H9 (cell line): Measurements from ENCODE around the gene DAPK1. TPM values are rescaled to one million over a fixed set of nuclear protein-coding genes. Genes with fewer than 3 reads are reported as not detected.
A peak's percentile ranks its signal among the peaks of the same experiment; 100 is the strongest.

Source experiments
- DNase-seq: peaks from one replicate; pipeline ENCODE4 v3.0.0-alpha.2; 2017
- H2AFZ ChIP-seq: one replicate; pipeline ENCODE4 v1.6.1; 2013; ENCODE audit warnings: mild to moderate bottlenecking, low read length, control low read depth, moderate library complexity
- H2AK5ac ChIP-seq: 2 replicates; pipeline ENCODE4 v1.6.1; 2013; ENCODE audit warnings: low read length, control low read depth, mixed read lengths; ENCODE audit not compliant: insufficient read length
- H2BK120ac ChIP-seq: one replicate; pipeline ENCODE4 v1.6.1; 2013; ENCODE audit warnings: low read depth, mild to moderate bottlenecking, low read length, control low read depth, inconsistent platforms; ENCODE audit not compliant: poor library complexity, severe bottlenecking
- H2BK12ac ChIP-seq: 2 replicates; pipeline ENCODE4 v1.6.1; 2013; ENCODE audit warnings: low read length, control low read depth, mixed read lengths, low read depth; ENCODE audit not compliant: insufficient read length
- H2BK15ac ChIP-seq: 2 replicates; pipeline ENCODE4 v1.6.1; 2013; ENCODE audit warnings: low read depth, low read length, control low read depth
- H2BK20ac ChIP-seq: one replicate; pipeline ENCODE4 v1.6.1; 2013; ENCODE audit warnings: low read depth, mild to moderate bottlenecking, low read length, control low read depth, inconsistent platforms; ENCODE audit not compliant: poor library complexity, severe bottlenecking
- H2BK5ac ChIP-seq: 2 replicates; pipeline ENCODE4 v1.6.1; 2013; ENCODE audit warnings: low read length, control low read depth, mixed read lengths; ENCODE audit not compliant: insufficient read length
- H3K14ac ChIP-seq: 2 replicates; pipeline ENCODE4 v1.6.1; 2013; ENCODE audit warnings: low read length, control low read depth; ENCODE audit not compliant: insufficient read depth
- H3K18ac ChIP-seq: 2 replicates; pipeline ENCODE4 v1.6.1; 2013; ENCODE audit warnings: low read depth, mild to moderate bottlenecking, mixed read lengths, low read length, control low read depth; ENCODE audit not compliant: insufficient read length
- H3K23ac ChIP-seq: 2 replicates; pipeline ENCODE4 v1.6.1; 2013; ENCODE audit warnings: low read length, control low read depth, mixed read lengths, low read depth; ENCODE audit not compliant: insufficient read length
- H3K23me2 ChIP-seq: 2 replicates; pipeline ENCODE4 v1.6.1; 2013; ENCODE audit warnings: low read depth, mild to moderate bottlenecking, mixed read lengths, low read length, control low read depth; ENCODE audit not compliant: insufficient read length, poor library complexity, severe bottlenecking
- H3K27ac ChIP-seq: 2 replicates; pipeline ENCODE4 v1.5.1; 2013; ENCODE audit warnings: low read length, control low read depth, mixed read lengths, low read depth; ENCODE audit not compliant: insufficient read length
- H3K27me3 ChIP-seq: 2 replicates; pipeline ENCODE4 v1.6.1; 2013; ENCODE audit warnings: low read length, control low read depth, inconsistent platforms; ENCODE audit not compliant: insufficient read depth
- H3K4ac ChIP-seq: 2 replicates; pipeline ENCODE4 v1.6.1; 2013; ENCODE audit warnings: low read depth, mild to moderate bottlenecking, control low read depth, inconsistent platforms, low read length, moderate library complexity
- H3K4me1 ChIP-seq: 2 replicates; pipeline ENCODE4 v1.6.1; 2013; ENCODE audit warnings: low read length, control low read depth, inconsistent platforms; ENCODE audit not compliant: insufficient read depth
- H3K4me2 ChIP-seq: 2 replicates; pipeline ENCODE4 v1.6.1; 2013; ENCODE audit warnings: low read length, control low read depth, mixed read lengths; ENCODE audit not compliant: insufficient read length, insufficient read depth
- H3K56ac ChIP-seq: 2 replicates; pipeline ENCODE4 v1.6.1; 2013; ENCODE audit warnings: low read depth, mild to moderate bottlenecking, mixed read lengths, low read length, control low read depth; ENCODE audit not compliant: insufficient read length
- H3K79me1 ChIP-seq: 2 replicates; pipeline ENCODE4 v1.6.1; 2013; ENCODE audit warnings: low read depth, mild to moderate bottlenecking, moderate library complexity, low read length, control low read depth, inconsistent platforms; ENCODE audit not compliant: insufficient read depth, poor library complexity, severe bottlenecking
- H3K79me2 ChIP-seq: 2 replicates; pipeline ENCODE4 v1.6.1; 2013; ENCODE audit warnings: low read length, control low read depth, inconsistent platforms; ENCODE audit not compliant: insufficient read depth
- H3K9ac ChIP-seq: 2 replicates; pipeline ENCODE4 v1.6.1; 2013; ENCODE audit warnings: low read length, control low read depth, mixed read lengths; ENCODE audit not compliant: insufficient read length; ENCODE audit errors: extremely low read depth
- H3K9me3 ChIP-seq: one replicate; pipeline ENCODE4 v1.6.1; 2013; ENCODE audit warnings: low read depth, low read length, inconsistent platforms; ENCODE audit not compliant: control insufficient read depth
- H3T11ph ChIP-seq: one replicate; pipeline ENCODE4 v1.6.1; 2013; ENCODE audit warnings: mild to moderate bottlenecking, low read length, control low read depth, inconsistent platforms
- H4K20me1 ChIP-seq: one replicate; pipeline ENCODE4 v1.6.1; 2013; ENCODE audit not compliant: control insufficient read depth, insufficient read length, insufficient read depth
- H4K5ac ChIP-seq: 2 replicates; pipeline ENCODE4 v1.6.1; 2013; ENCODE audit warnings: low read depth, mild to moderate bottlenecking, mixed read lengths, low read length, control low read depth; ENCODE audit not compliant: insufficient read length
- H4K8ac ChIP-seq: replicated peaks from 2 replicates; pipeline ENCODE4 v1.6.1; 2013; ENCODE audit warnings: low read length, control low read depth, mixed read lengths, low read depth; ENCODE audit not compliant: insufficient read length
- H4K91ac ChIP-seq: 2 replicates; pipeline ENCODE4 v1.6.1; 2013; ENCODE audit warnings: low read depth, mild to moderate bottlenecking, moderate library complexity, mixed read lengths, low read length, control low read depth; ENCODE audit not compliant: insufficient read length
- H3K27ac Mint-ChIP-seq, 3 experiments: 2 replicates in 2 of 3; 3 replicates in 1 of 3; pipeline ENCODE4 v1.8.0; 2020 to 2021; ENCODE audit warnings: mixed read lengths in 3 of 3, mild to moderate bottlenecking in 1 of 3, moderate library complexity in 1 of 3
- H3K27me3 Mint-ChIP-seq: 2 replicates; pipeline ENCODE4 v1.8.0; 2021; ENCODE audit warnings: low read depth, mild to moderate bottlenecking, moderate library complexity, mixed read lengths
- H3K36me3 Mint-ChIP-seq, 3 experiments: 2 replicates in 2 of 3; 3 replicates in 1 of 3; pipeline ENCODE4 v1.8.0; 2020 to 2021; ENCODE audit warnings: low read depth in 3 of 3, mixed read lengths in 3 of 3; ENCODE audit not compliant: insufficient read depth in 1 of 3
- H3K4me1 Mint-ChIP-seq, 2 experiments: 2 replicates each; pipeline ENCODE4 v1.8.0; 2020; ENCODE audit warnings: mixed read lengths in 2 of 2
- H3K4me3 Mint-ChIP-seq, 2 experiments: 2 replicates in 1 of 2; 3 replicates in 1 of 2; pipeline ENCODE4 v1.8.0; 2020 to 2021; ENCODE audit warnings: mild to moderate bottlenecking in 2 of 2, mixed read lengths in 2 of 2, moderate library complexity in 1 of 2
- H3K9me3 Mint-ChIP-seq, 2 experiments: 2 replicates in 1 of 2; 3 replicates in 1 of 2; pipeline ENCODE4 v1.8.0; 2020; ENCODE audit warnings: mild to moderate bottlenecking in 2 of 2, mixed read lengths in 2 of 2, moderate library complexity in 1 of 2
- CTCF ChIP-seq: fragments of 200-600 bp; sonication (generic); conservative IDR thresholded peaks from 3 replicates; pipeline ENCODE4 v1.8.0; 2021; ENCODE audit warnings: antibody characterized with exemption, mild to moderate bottlenecking
- WGBS: extraction: QIAGEN DNeasy Blood & Tissue Kit; methylation state at CpG from one replicate; pipeline ENCODE4 v1.1.7; 2013; ENCODE audit warnings: missing lambda C conversion rate, low lambda C conversion rate, mixed read lengths; ENCODE audit not compliant: insufficient read length; ENCODE audit errors: extremely low coverage; 5-methylcytosine and 5-hydroxymethylcytosine counted together
- total RNA-seq: library from RNA; stranded (reverse); gene quantifications from 2 replicates; pipeline ENCODE4 v1.2.1, GENCODE V29; 2021

The DAPK1 gene
- total RNA-seq, 1 experiment from 2014 or later, result 79.4 TPM

- Histone ChIP-seq H3K27ac (no peak overlapping the region), H3K4ac (no peak overlapping the region), H3K18ac (no peak overlapping the region), H3K9me3 (no peaks in the 10 kb centered on the region), H3K4me1 (no peaks in the 10 kb centered on the region; the same call in none of the 2 replicates), H3K79me2 (no peaks in the 10 kb centered on the region; the same call in 1 of the 2 replicates), H2BK20ac (no peak overlapping the region), H3K9ac (no peak overlapping the region), H3K56ac (no peak overlapping the region), H2AK5ac (no peak overlapping the region), H4K8ac (no peak overlapping the region), H2BK15ac (no peak overlapping the region), H3K14ac (no peak overlapping the region), H3K4me2 (no peak overlapping the region), H2BK5ac (no peak overlapping the region), H2AFZ (no peak overlapping the region), H3K79me1 (no peaks in the 10 kb centered on the region), H2BK12ac (no peak overlapping the region), H4K20me1 (no peaks in the 10 kb centered on the region), H4K5ac (no peak overlapping the region), H3K23me2 (no peaks in the 10 kb centered on the region), H2BK120ac (no peak overlapping the region), H3K27me3 (no peaks in the 10 kb centered on the region), H3T11ph (no peak overlapping the region), H3K23ac (no peak overlapping the region), H4K91ac (no peak overlapping the region)
- no peak overlapping the region for H3K4me3 Mint-ChIP-seq
- H3K9me3 Mint-ChIP-seq, result no peaks in the 10 kb centered on the region
- H3K4me1 Mint-ChIP-seq, result peaks cover 44 to 49% of the 10 kb centered on the region in 2 experiments
- H3K27me3 Mint-ChIP-seq, result no peaks in the 10 kb centered on the region
- H3K27ac Mint-ChIP-seq, result peak overlapping the region in 2 of 3 experiments; percentile 5 to 18; a peak in 1 of 7 replicates
- DNase-seq, result no peak
- peaks cover 46 to 47% (median 47%) of the 10 kb centered on the region in 3 experiments; a peak in 6 of 7 replicates for H3K36me3 Mint-ChIP-seq
- WGBS, result no CpG with 5 or more reads among the region's 3 CpGs
- TF ChIP-seq CTCF, result no peak
Observed at GRCh38 chr9:87607859-87608258, 110.2 kb downstream of the DAPK1 start.
